Stimulated activated naive CD8-positive, alpha-beta T cell treated with anti-CD3 and anti-CD28 coated beads, Interleukin-15, amount 100 ng/mL, for 72 hours (primary cell): ENCODE measurements around the gene HSD17B2.

Source experiments
- ATAC-seq: fragments of 150-1000 bp; cut with Tn5 transposase; 2 replicates; pipeline ENCODE4 v1.10.0; 2021; ENCODE audit warnings: mild to moderate bottlenecking, moderate library complexity
- DNase-seq, 2 donors: peaks; one replicate each; pipeline ENCODE4 v3.0.0; 2021 to 2022
- H3K27ac Mint-ChIP-seq, 2 donors: one replicate each; pipeline ENCODE4 v1.8.0; 2022; ENCODE audit warnings: mild to moderate bottlenecking in 2 of 2, mixed read lengths in 2 of 2, moderate library complexity in 2 of 2
- H3K27me3 Mint-ChIP-seq: one replicate; pipeline ENCODE4 v1.8.0; 2022; ENCODE audit warnings: mixed read lengths
- H3K4me1 Mint-ChIP-seq: one replicate; pipeline ENCODE4 v1.8.0; 2022; ENCODE audit warnings: mild to moderate bottlenecking, mixed read lengths
- H3K4me3 Mint-ChIP-seq, 2 donors: one replicate each; pipeline ENCODE4 v1.8.0; 2022; ENCODE audit warnings: mild to moderate bottlenecking in 2 of 2, mixed read lengths in 2 of 2, moderate library complexity in 1 of 2
- H3K9me3 Mint-ChIP-seq, 2 donors: one replicate each; pipeline ENCODE4 v1.8.0; 2022; ENCODE audit warnings: mixed read lengths in 2 of 2

HSD17B2 gene

DNA sequence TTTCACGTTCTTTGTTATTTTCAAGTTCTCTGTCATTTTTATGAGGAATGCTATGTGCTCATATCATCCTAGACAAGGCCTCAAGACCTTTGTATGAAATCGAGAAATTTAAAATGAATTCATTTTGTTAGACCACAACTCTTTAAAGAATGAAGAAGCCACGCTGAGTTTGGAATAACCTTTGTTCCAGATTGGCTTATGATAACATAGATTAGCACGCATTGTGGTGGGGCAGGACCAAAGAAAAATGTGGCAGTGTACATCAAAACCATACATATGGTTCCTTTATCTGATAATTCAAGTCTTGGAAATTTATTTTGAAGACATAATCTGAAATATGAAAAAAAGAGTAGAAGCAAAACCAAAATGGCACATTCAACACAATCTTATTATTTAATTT is 2.2 kb downstream of the HSD17B2 start:
- no peak for ATAC-seq
- DNase-seq: no peak
- Mint-ChIP-seq H3K9me3 (no peaks in the 10 kb centered on the region), H3K4me3 (no peak overlapping the region), H3K4me1 (no peaks in the 10 kb centered on the region), H3K27ac (no peak overlapping the region), H3K27me3 (peaks cover 44% of the 10 kb centered on the region)

DNA sequence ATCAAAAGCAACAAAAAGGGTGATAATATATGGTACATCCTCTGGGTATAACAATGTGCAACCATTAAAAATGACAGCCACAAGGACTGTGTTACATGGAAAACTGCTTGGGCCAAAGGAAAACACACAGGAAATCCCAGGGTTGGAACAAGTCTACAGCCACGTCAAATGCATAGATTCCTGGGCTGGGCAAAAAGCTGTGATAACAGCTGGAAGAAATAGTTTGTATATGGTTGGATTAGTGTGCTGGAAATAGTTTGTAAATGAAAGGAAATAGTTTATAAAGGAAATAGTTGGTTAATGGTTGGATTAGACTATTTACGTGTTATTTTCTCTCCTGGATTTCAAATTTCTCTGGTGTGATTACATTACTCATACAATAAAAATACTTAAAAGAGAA is 2.6 kb downstream of the HSD17B2 start:
- H3K27ac Mint-ChIP-seq: no peak overlapping the region

DNA sequence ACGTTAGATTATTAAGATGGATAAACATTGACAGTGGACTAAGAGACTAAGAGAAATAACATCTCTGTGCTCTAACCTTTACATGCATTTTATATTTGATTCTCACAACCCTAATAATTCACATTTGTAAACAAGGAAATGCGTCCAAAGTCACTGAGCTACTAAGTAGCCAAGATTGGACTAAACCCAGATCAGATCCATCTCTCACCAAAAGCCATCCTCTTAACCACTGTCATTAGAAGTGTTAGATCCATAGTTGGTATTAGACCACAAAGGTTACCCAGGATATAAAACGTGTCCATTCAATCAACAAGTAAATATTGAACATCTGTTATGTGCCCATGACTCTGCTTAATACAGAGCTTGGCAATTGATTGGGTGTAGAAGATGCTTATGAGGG is 5.2 kb downstream of the HSD17B2 start:
- no peaks in the 10 kb centered on the region for H3K9me3 Mint-ChIP-seq
- DNase-seq: no peak
- H3K4me1 Mint-ChIP-seq: no peaks in the 10 kb centered on the region
- no peak for ATAC-seq
- H3K27me3 Mint-ChIP-seq: peaks cover 19% of the 10 kb centered on the region
- no peak overlapping the region for H3K4me3 Mint-ChIP-seq
- no peak overlapping the region for H3K27ac Mint-ChIP-seq

More for the DNA sequence above, 2.6 kb downstream of the HSD17B2 start:
- no peaks in the 10 kb centered on the region for H3K4me1 Mint-ChIP-seq
- ATAC-seq (no peak), DNase-seq (no peak)
- no peak overlapping the region for H3K4me3 Mint-ChIP-seq
- H3K27me3 Mint-ChIP-seq: peaks cover 40% of the 10 kb centered on the region
- H3K9me3 Mint-ChIP-seq: no peaks in the 10 kb centered on the region

DNA sequence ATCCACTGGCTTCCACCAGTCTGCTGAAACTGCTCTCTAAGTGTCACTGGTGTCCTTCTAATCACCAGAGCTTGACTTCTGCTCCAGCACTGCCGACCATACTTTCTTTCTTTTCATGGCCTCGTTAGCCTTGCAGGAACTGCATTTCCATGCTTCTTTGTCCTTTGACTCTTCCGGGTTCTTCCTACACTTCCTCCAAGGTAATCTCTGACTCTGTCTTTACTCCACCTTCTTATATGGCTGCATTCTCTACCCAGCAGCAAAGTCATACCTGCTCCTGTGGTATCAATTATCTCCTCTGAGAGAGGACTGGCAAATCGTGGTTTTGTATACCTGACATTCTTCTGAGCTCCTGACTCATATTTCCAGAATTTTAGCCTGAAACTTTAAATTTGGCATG is 6.5 kb downstream of the HSD17B2 start:
- Mint-ChIP-seq H3K9me3 (no peaks in the 10 kb centered on the region), H3K4me3 (no peak overlapping the region), H3K27me3 (peaks cover 9% of the 10 kb centered on the region), H3K4me1 (no peaks in the 10 kb centered on the region), H3K27ac (no peak overlapping the region)
- DNase-seq (no peak), ATAC-seq (no peak)

DNA sequence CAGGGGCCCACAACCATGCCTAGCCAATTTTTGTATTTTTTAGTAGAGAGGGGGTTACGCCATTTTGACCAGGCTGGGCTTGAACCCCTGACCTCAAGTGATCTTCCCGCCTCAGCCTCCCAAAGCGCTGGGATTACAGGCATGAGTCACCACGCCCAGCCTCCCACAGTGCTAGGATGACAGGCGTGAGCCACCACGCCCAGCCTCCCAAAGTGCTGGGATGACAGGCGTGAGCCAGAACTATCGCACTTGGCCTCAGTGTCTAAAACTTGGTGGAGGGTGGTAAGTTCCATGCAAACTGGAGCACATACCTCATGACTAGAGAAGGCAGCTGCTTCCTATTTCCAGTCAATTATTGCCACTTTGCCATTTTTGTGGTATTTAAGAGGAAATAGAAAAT is 7.1 kb downstream of the HSD17B2 start:
- Mint-ChIP-seq H3K4me1 (no peaks in the 10 kb centered on the region), H3K9me3 (no peaks in the 10 kb centered on the region), H3K27ac (no peak overlapping the region), H3K27me3 (peaks cover 12% of the 10 kb centered on the region), H3K4me3 (no peak overlapping the region)
- DNase-seq (no peak), ATAC-seq (no peak)

DNA sequence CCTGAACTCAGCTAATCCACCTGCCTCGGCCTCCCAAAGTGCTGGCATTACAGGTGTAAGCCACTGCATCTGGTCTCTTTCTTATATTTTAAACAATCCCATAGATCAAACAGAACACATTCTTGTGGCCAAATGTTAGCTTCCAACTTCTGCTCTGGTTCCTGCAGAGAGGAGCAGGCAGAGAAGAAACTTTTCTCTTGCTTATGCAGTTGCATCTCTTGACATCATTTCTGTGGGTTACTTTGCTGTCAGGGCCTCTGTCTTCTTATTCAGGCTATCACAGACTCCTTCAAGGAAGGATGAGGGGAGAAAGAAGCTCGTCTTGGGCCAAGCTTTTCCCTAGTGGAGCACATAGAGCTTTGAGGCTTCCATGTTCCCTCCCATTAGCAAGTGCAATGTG is 7.8 kb downstream of the HSD17B2 start:
- DNase-seq: no peak

DNA sequence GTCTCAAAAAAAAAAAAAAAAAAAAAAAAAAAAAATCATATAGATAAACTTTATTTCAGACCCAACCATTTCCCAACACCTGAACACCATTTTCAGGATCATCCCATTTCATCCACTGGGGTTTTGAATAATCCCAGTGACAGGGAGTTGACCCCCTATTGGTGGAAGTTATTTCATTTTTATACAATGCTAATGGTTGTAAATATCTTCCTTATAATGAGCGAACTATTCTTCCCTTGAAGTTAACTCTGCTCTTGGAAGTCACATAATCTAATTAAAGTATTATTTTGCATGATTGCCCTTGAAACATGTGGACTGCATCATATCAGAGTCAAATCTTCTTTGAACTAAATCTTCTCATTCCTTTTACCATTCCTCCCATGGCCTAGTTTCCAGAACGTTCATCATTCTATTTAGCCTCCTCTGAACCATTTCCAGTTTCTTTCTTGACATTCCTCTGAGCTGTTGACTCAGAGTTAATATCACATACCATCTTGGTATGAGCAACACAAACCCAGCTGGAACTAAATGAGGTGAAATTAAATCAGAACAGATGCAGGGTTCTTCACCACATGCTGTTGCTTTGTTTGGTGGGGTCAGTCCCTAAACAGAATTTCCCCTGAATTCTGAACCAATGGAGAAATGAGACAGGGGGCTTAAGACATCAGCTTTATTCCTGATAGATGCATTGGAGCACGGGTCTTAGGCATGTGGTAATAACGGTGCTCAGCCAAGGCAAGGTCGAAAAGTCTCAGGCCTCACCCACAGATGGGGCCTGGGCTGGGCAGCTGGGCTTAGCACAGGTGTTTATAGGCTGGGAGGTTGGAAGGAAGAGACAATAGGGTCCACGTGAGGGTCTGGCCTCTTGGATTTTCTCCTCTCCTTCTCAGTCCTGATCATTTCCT is 8.9 kb downstream of the HSD17B2 start:
- ATAC-seq (no peak), DNase-seq (no peak)
- Mint-ChIP-seq H3K27ac (no peak overlapping the region), H3K9me3 (no peaks in the 10 kb centered on the region), H3K4me1 (no peaks in the 10 kb centered on the region), H3K27me3 (peaks cover 10% of the 10 kb centered on the region), H3K4me3 (no peak overlapping the region)

More for the DNA sequence above, 7.8 kb downstream of the HSD17B2 start:
- Mint-ChIP-seq H3K4me3 (no peak overlapping the region), H3K4me1 (no peaks in the 10 kb centered on the region), H3K27ac (no peak overlapping the region), H3K27me3 (peaks cover 18% of the 10 kb centered on the region), H3K9me3 (no peaks in the 10 kb centered on the region)
- ATAC-seq: no peak

DNA sequence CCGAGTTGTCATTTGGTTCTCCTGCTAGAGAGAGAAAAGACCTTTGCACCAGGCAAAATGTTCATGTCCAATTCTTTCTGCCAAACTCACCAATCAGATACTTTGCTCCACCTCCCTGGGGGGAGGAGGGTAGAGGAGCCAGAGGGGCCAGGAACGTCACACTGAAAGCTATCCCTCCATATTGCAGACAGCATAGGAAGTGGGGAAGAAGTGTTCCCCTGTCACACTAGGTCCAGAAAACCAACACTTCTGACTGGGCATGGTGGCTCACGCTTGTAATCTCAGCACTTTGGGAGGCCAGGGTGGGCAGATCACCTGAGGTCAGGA is 9.5 kb downstream of the HSD17B2 start:
- no peak for ATAC-seq
- no peak for DNase-seq
- Mint-ChIP-seq H3K4me1 (no peaks in the 10 kb centered on the region), H3K27ac (no peak overlapping the region), H3K27me3 (peaks cover 9% of the 10 kb centered on the region), H3K9me3 (no peaks in the 10 kb centered on the region), H3K4me3 (no peak overlapping the region)

DNA sequence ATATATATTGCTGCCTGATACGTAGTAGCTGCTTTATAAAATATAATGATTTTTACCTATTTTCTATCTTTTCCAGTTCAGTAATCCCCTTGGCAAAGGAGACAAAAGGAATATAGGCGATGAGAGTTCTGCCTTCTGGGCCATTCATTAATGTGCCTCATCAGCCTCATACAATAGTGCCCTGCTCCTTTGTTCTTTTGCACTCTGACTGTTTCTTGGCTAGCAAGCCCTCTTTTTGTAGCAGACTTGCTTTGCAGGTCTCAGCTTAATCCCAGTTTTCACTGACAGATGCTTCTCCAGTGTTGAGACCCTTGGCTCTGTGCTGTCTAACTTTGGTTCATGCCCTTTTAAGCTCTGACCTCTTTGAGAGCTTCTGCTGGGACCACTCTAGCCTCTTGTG is 10.4 kb downstream of the HSD17B2 start:
- no peaks in the 10 kb centered on the region for H3K9me3 Mint-ChIP-seq
- no peaks in the 10 kb centered on the region for H3K4me1 Mint-ChIP-seq
- H3K4me3 Mint-ChIP-seq: no peak overlapping the region
- DNase-seq (no peak), ATAC-seq (no peak)
- H3K27ac Mint-ChIP-seq: no peak overlapping the region
- H3K27me3 Mint-ChIP-seq: peaks cover 17% of the 10 kb centered on the region

DNA sequence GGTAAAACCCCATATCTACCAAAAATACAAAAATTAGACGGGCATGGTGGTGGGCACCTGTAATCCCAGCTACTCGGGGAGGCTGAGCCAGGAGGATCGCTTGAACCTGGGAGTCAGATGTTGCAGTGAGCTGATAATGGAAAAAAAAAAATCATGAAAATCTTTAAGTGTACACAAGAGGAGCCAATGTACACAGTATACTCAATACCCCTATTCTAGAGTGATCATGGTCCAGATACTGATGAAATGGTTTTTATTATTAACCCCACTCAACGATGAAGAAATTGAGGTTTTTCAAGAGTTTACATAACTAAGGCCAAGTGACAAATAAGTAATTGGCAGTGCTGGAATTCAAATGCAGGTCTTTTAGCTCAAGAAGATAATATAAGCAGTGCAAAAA is 11.5 kb downstream of the HSD17B2 start:
- DNase-seq: no peak

DNA sequence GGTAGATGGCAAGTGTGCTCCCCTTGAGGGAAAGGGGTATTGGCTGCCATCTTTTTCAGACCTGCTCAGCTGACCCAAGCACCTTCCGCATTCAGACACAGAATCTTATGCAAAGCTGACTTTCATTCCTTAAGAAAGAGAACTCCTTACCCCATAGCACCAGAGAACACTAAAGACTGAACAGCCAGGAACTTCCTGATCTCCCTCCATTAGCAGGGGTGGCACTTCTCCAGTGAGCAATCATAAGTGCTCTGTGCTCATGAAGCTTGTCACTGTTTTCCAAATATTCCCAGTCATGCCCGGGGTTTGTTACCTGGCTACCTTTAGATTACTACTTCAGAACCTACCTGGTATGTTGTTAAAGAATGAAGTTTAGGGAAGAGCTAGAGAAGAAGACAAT is 11.9 kb downstream of the HSD17B2 start:
- Mint-ChIP-seq H3K9me3 (no peaks in the 10 kb centered on the region), H3K4me1 (no peaks in the 10 kb centered on the region), H3K27ac (no peak overlapping the region), H3K4me3 (no peak overlapping the region), H3K27me3 (peaks cover 26% of the 10 kb centered on the region)
- DNase-seq: no peak
- no peak for ATAC-seq

More for the DNA sequence above, 11.5 kb downstream of the HSD17B2 start:
- Mint-ChIP-seq H3K27ac (no peak overlapping the region), H3K4me1 (no peaks in the 10 kb centered on the region), H3K9me3 (no peaks in the 10 kb centered on the region), H3K4me3 (no peak overlapping the region), H3K27me3 (peaks cover 26% of the 10 kb centered on the region)
- ATAC-seq: no peak

DNA sequence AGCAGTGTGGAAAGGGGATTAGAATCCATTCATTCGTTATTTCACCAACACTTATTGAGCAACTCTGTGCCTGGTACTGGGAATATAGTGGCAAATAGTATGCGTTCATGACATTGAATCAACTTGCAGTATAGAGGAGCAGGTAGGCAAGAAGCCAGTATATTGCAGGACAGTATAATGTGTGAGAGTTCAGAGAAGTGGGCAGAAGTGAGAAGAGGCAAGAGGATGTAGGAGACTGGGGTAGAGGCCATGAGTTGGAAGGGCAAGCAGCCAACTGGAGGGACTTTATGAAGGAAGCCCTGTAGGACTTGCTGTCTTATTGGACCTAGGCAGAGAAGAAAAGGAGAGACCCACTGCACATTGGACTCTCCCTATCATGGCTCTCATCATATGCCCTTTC is 12.3 kb downstream of the HSD17B2 start:
- Mint-ChIP-seq H3K27me3 (peaks cover 26% of the 10 kb centered on the region), H3K9me3 (no peaks in the 10 kb centered on the region), H3K4me1 (no peaks in the 10 kb centered on the region), H3K27ac (no peak overlapping the region), H3K4me3 (no peak overlapping the region)
- DNase-seq: no peak
- ATAC-seq: no peak

DNA sequence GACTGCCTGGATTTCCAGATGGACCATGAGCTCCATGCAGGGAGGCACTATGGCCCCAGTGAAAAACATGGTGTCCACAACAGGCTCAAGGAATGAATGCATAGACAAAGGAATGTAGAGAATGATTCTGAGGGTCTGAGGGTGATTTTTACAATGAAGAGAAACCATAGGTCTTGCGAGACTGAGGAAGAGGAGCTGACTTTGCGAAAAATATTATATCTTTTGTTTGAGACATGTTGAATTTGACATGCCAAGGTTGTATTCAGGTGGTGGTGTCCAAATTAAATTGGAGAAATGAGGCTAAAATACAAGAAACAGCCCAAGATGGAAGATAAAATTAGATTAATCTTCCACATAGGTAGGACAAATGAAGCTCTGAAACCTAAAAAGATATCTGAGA is 12.7 kb downstream of the HSD17B2 start:
- Mint-ChIP-seq H3K9me3 (no peaks in the 10 kb centered on the region), H3K4me1 (no peaks in the 10 kb centered on the region), H3K27ac (no peak overlapping the region), H3K4me3 (no peak overlapping the region), H3K27me3 (peaks cover 26% of the 10 kb centered on the region)
- DNase-seq: no peak
- ATAC-seq: no peak

DNA sequence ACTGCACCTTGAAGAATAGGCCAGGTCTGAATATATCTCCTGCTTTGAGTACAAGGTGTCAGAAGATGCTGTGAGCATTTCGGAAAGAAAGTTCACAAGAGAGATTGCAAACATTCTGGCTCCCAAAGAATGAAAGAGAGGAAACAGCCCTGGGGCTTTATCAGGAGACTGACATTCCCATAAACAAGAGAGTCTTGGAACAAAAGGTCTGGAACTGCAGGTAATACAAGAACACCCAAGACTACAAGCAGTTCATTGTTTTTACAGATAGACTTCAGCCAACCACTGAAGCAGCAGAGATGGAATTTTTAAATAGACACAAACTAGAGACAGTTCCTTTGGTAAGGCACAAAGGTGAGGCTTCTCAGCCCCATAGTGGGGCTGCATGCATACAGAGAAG is 14.4 kb downstream of the HSD17B2 start:
- Mint-ChIP-seq H3K27me3 (peaks cover 26% of the 10 kb centered on the region), H3K27ac (no peak overlapping the region), H3K9me3 (no peaks in the 10 kb centered on the region), H3K4me3 (no peak overlapping the region), H3K4me1 (no peaks in the 10 kb centered on the region)
- ATAC-seq (no peak), DNase-seq (no peak)

DNA sequence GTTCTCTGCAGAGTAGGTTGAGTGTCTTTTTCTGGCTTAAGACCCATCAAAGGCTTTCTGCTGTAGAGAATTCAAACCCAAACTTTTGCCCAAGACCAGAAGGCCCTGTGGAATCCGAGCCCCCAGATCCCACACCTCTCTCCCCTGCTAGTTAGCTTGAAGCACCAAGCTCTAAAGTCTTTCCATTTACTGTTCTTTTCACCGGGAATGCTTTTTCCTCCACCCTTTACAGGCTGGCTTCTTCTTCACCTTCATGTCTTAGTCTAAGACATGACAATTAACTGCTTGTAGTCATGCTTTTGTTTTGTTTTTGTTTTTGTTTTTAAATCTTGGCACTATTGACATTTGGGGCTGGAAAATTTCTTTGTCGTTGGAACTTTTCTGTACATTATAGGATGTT is 15.5 kb downstream of the HSD17B2 start:
- no peak overlapping the region for H3K27ac Mint-ChIP-seq
- no peaks in the 10 kb centered on the region for H3K9me3 Mint-ChIP-seq
- peaks cover 36% of the 10 kb centered on the region for H3K27me3 Mint-ChIP-seq
- ATAC-seq (no peak), DNase-seq (no peak)
- H3K4me1 Mint-ChIP-seq: no peaks in the 10 kb centered on the region
- no peak overlapping the region for H3K4me3 Mint-ChIP-seq

DNA sequence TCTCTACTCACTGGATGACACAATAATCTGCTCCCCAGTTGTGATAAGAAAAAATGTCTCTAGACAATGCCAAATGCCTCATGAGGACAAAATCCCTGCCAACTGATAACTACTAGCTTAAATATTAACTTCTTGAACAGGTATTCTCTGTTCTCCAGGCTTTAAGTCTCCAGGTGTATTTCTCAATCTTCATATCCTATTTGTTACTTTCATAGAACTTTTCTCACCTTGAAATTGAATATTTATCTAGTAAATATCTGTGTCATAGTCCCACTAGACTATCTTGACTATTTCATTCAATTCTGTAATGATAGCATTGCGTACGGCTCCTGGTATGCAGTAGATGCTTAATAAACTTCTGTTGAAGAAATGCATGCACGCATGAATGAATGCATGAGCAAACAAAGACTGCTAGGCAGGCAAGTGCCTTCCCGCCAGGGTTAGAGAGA is 15.9 kb downstream of the HSD17B2 start:
- Mint-ChIP-seq H3K27ac (no peak overlapping the region), H3K4me1 (no peaks in the 10 kb centered on the region), H3K4me3 (no peak overlapping the region), H3K27me3 (peaks cover 37% of the 10 kb centered on the region), H3K9me3 (no peaks in the 10 kb centered on the region)
- ATAC-seq (no peak), DNase-seq (no peak)

DNA sequence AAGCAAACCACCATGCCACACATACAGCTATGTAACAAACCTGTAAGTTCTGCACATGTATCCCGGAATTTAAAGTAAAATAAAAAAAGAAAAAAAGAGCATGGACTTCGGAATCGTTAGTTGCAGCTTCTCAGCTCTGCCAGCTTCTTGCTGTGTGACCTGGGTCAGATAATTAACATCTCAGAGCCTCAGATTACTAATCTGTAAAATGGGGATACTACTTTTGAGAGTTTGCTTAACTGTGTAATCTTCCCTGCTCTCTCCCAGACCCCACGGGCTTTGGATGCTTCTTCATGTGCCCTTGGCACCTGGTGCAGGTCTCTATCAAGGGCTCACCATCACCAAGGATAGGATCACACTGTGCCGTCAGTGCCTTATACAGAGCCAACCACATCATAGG is 16.6 kb downstream of the HSD17B2 start:
- Mint-ChIP-seq H3K9me3 (no peaks in the 10 kb centered on the region), H3K4me3 (no peak overlapping the region), H3K27me3 (peaks cover 37% of the 10 kb centered on the region), H3K27ac (no peak overlapping the region), H3K4me1 (no peaks in the 10 kb centered on the region)
- ATAC-seq (no peak), DNase-seq (no peak)
